Suprapubic skin (tissue), 4 donors: Measurements from ENCODE around the gene CCNB1IP1. TPM values are rescaled to one million over a fixed set of nuclear protein-coding genes. Genes with fewer than 3 reads are reported as not detected.

Experiments
- DNase-seq, 2 donors: peaks; one replicate each; pipeline ENCODE4 v3.0.0-alpha.2; 2019; ENCODE audit warnings: low spot score in 2 of 2
- H3K27ac ChIP-seq: fragments of 200-600 bp; sonication (generic); one replicate; pipeline ENCODE4 v1.5.1; 2019
- H3K27me3 ChIP-seq: fragments of 200-600 bp; sonication (generic); one replicate; pipeline ENCODE4 v1.5.1; 2019
- H3K36me3 ChIP-seq: fragments of 200-600 bp; sonication (generic); one replicate; pipeline ENCODE4 v1.5.1; 2019
- H3K4me1 ChIP-seq: fragments of 200-600 bp; sonication (generic); one replicate; pipeline ENCODE4 v1.5.1; 2019
- H3K4me3 ChIP-seq: fragments of 200-600 bp; sonication (generic); one replicate; pipeline ENCODE4 v1.5.1; 2019; ENCODE audit warnings: mild to moderate bottlenecking
- H3K9me3 ChIP-seq: fragments of 200-600 bp; sonication (generic); one replicate; pipeline ENCODE4 v1.5.1; 2019
- CTCF ChIP-seq, 2 donors: fragments of 200-600 bp in 1 of 2; fragments of 450-650 bp in 1 of 2; sonication (generic) in 1 of 2; IDR thresholded peaks; one replicate each; pipeline ENCODE4 v1.5.1; 2016 to 2019; ENCODE audit warnings: antibody characterized with exemption in 2 of 2, mild to moderate bottlenecking in 1 of 2, moderate library complexity in 1 of 2
- EP300 ChIP-seq: sonication (generic); formaldehyde crosslinking; IDR thresholded peaks from one replicate; pipeline ENCODE4 v1.6.1; 2017; ENCODE audit warnings: antibody characterized with exemption
- POLR2A ChIP-seq, 2 donors: fragments of 450-650 bp; IDR thresholded peaks; one replicate each; pipeline ENCODE4 v1.6.1; 2017; ENCODE audit warnings: antibody characterized with exemption in 2 of 2, mild to moderate bottlenecking in 2 of 2, moderate library complexity in 2 of 2
- POLR2AphosphoS5 ChIP-seq, 3 donors: sonication (generic); formaldehyde crosslinking; IDR thresholded peaks; one replicate each; pipeline ENCODE4 v1.6.1; 2017; ENCODE audit warnings: antibody characterized with exemption in 3 of 3
- WGBS: methylation state at CpG from one replicate; pipeline ENCODE4 v1.1.5; 2018; 5-methylcytosine and 5-hydroxymethylcytosine counted together
- total RNA-seq, 4 donors: library from RNA; depleted of rRNA; stranded (reverse); fragments of >200 nt; gene quantifications; one replicate each; pipeline ENCODE4 v1.1.0, GENCODE V29; 2016

The CCNB1IP1 gene
- total RNA-seq, result 10 to 100 TPM; 42.5 to 50.3 (median 47.6) TPM

GRCh38 chr14:20332788-20333493, at the start of gene CCNB1IP1:
Gene CCNB1IP1 (minus strand): TSS chr14:20333279. CDS start chr14:20316523, 16,756 bp downstream.
- H3K4me3 ChIP-seq, result peak within 1 kb of the TSS; percentile 64
- no peak for TF ChIP-seq EP300
- TF ChIP-seq POLR2AphosphoS5 (IDR thresholded peaks at IDR 0.05), result peak in 1 of 3 donors; percentile 56
- peak in 1 of 2 donors; percentile 21 for TF ChIP-seq POLR2A (IDR thresholded peaks at IDR 0.05)
- TF ChIP-seq CTCF (IDR thresholded peaks at IDR 0.05), result no peak
- peak within 1 kb of the TSS; percentile 84 for H3K27ac ChIP-seq
- H3K27me3 ChIP-seq, result no peaks in the 10 kb centered on the region
- H3K36me3 ChIP-seq, result no peaks in the 10 kb centered on the region
- H3K4me1 ChIP-seq, result peaks cover 18% of the 10 kb centered on the region
- no peak for DNase-seq
- H3K9me3 ChIP-seq, result no peaks in the 10 kb centered on the region
- WGBS, result under 1% methylated on average over 19 of the region's 19 CpGs

- DNase-seq, result no peak
- H3K27ac ChIP-seq, result no peak overlapping the region
- 93% methylated on average over 12 of the region's 12 CpGs for WGBS
Measured at GRCh38 chr14:20382526-20382925, 49.4 kb upstream of the CCNB1IP1 start.

GRCh38 chr14:20381341-20381740, 48.3 kb upstream of the CCNB1IP1 start:
- H3K27ac ChIP-seq, result no peak overlapping the region
- H3K36me3 ChIP-seq, result peaks cover 100% of the 10 kb centered on the region
- no peak for TF ChIP-seq EP300
- TF ChIP-seq POLR2A (IDR thresholded peaks at IDR 0.05), result no peak
- no peak for TF ChIP-seq CTCF (IDR thresholded peaks at IDR 0.05)
- no peak for TF ChIP-seq POLR2AphosphoS5 (IDR thresholded peaks at IDR 0.05)
- H3K4me3 ChIP-seq, result no peak overlapping the region
- no peaks in the 10 kb centered on the region for H3K27me3 ChIP-seq
- DNase-seq, result no peak
- H3K4me1 ChIP-seq, result no peaks in the 10 kb centered on the region
- H3K9me3 ChIP-seq, result no peaks in the 10 kb centered on the region
- WGBS, result 81% methylated on average over 7 of the region's 7 CpGs

More at GRCh38 chr14:20382526-20382925, 49.4 kb upstream of the CCNB1IP1 start:
- TF ChIP-seq POLR2A (IDR thresholded peaks at IDR 0.05), result no peak
- TF ChIP-seq POLR2AphosphoS5 (IDR thresholded peaks at IDR 0.05), result no peak
- TF ChIP-seq EP300, result no peak
- TF ChIP-seq CTCF (IDR thresholded peaks at IDR 0.05), result no peak
- Histone ChIP-seq H3K9me3 (no peaks in the 10 kb centered on the region), H3K4me3 (no peak overlapping the region), H3K27me3 (no peaks in the 10 kb centered on the region), H3K4me1 (no peaks in the 10 kb centered on the region), H3K36me3 (peaks cover 94% of the 10 kb centered on the region)

GRCh38 chr14:20380681-20381080, 47.6 kb upstream of the CCNB1IP1 start:
- no peak overlapping the region for H3K4me3 ChIP-seq
- no peak for TF ChIP-seq POLR2A (IDR thresholded peaks at IDR 0.05)
- TF ChIP-seq POLR2AphosphoS5 (IDR thresholded peaks at IDR 0.05), result no peak
- H3K4me1 ChIP-seq, result no peaks in the 10 kb centered on the region
- H3K27me3 ChIP-seq, result no peaks in the 10 kb centered on the region
- no peak overlapping the region for H3K27ac ChIP-seq
- 87% methylated on average over 6 of the region's 6 CpGs for WGBS
- no peaks in the 10 kb centered on the region for H3K9me3 ChIP-seq
- peaks cover 100% of the 10 kb centered on the region for H3K36me3 ChIP-seq
- DNase-seq, result no peak

- Histone ChIP-seq H3K4me1 (no peaks in the 10 kb centered on the region), H3K4me3 (no peak overlapping the region), H3K27ac (no peak overlapping the region), H3K36me3 (peaks cover 100% of the 10 kb centered on the region), H3K27me3 (no peaks in the 10 kb centered on the region), H3K9me3 (no peaks in the 10 kb centered on the region)
- DNase-seq, result no peak
- TF ChIP-seq CTCF (IDR thresholded peaks at IDR 0.05) (no peak), POLR2A (IDR thresholded peaks at IDR 0.05) (no peak), EP300 (no peak), POLR2AphosphoS5 (IDR thresholded peaks at IDR 0.05) (no peak)
- WGBS, result 33% methylated on average over 1 of the region's 1 CpG
Measured at GRCh38 chr14:20379743-20380142, 46.7 kb upstream of the CCNB1IP1 start.
